AG04450 (cell line): Measurements from ENCODE around the gene CNTNAP5. TPM values are rescaled to one million over a fixed set of nuclear protein-coding genes. Genes with fewer than 3 reads are reported as not detected.

ENCODE experiments used
- CTCF ChIA-PET: fragments of 300-600, 350-600 bp; formaldehyde crosslinking; extraction: SDS; loops from one replicate; lab custom pipeline; 2022; ENCODE audit warnings: antibody characterized with exemption, inconsistent platforms; lab: Charles Lee
- POLR2A ChIA-PET: fragments of 350-600 bp; formaldehyde crosslinking; extraction: SDS; loops from one replicate; lab custom pipeline; 2021; ENCODE audit warnings: antibody characterized with exemption, inconsistent platforms; lab: Yijun Ruan, JAX
- DNase-seq: peaks from one replicate; pipeline ENCODE4 v3.0.0-alpha.2; 2011; ENCODE audit warnings: low read depth, low spot score
- H3K27ac ChIP-seq: one replicate; pipeline ENCODE4 v1.5.1; 2012; ENCODE audit warnings: low read depth, low read length, control low read depth
- H3K27me3 ChIP-seq: one replicate; pipeline ENCODE4 v1.6.0; 2012; ENCODE audit warnings: low read length; ENCODE audit not compliant: control insufficient read depth, insufficient read depth
- H3K4me3 ChIP-seq: 2 replicates; pipeline ENCODE4 v1.5.1; 2011; ENCODE audit warnings: mild to moderate bottlenecking, low read depth, low read length, control low read depth
- H3K9me3 ChIP-seq: 2 replicates; pipeline ENCODE4 v1.5.1; 2012; ENCODE audit warnings: low read length; ENCODE audit not compliant: control insufficient read depth, insufficient read depth
- polyA plus RNA-seq: library from polyadenylated mRNA; depleted of rRNA; stranded (reverse); fragments of >200 nt; gene quantifications from 2 replicates; pipeline ENCODE4 v1.2.3, GENCODE V29; 2011
- small RNA-seq: library from RNA; depleted of rRNA; stranded (forward); fragments of <200 nt; gene quantifications from one replicate; pipeline ENCODE3, GENCODE V24; 2012; ENCODE audit warnings: low read depth; ENCODE audit not compliant: insufficient read length
- TF ChIP-seq, protein P1 (sequence below): IDR thresholded peaks from 2 replicates; pipeline ENCODE4 v1.5.1; 2011; ENCODE audit warnings: low read depth, low read length, control low read depth, inconsistent platforms

The CNTNAP5 gene
- polyA plus RNA-seq, 1 experiment: not detected

DNA sequence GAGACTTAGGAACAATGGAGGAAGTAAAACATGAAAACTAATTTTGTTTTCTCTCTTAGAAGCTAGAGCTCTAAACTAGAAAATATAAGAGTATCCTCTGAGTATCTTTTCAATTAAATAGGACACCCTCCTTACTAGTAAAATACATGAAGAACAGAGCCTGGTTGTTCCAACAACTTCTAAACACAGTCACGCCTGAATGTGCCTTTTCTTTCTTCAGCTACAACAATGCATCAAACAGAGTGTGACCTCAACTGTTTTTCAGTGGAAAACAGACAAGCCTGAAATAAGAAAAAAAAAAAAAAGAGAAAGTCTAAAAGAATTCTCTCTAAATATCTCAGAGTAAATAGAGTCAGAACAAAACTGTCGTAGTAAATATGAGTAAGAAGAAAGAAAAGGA lies 928.8 kb downstream of the CNTNAP5 start:
- POLR2A ChIA-PET: no interaction called here
- Histone ChIP-seq H3K27me3 (no peaks in the 10 kb centered on the region), H3K27ac (no peak overlapping the region), H3K9me3 (0 out of 2 replicates have a peak, but pooled peaks cover 2% of the 10 kb centered on the region), H3K4me3 (no peak overlapping the region)
- DNase-seq: no peak
- TF ChIP-seq, protein P1, sequence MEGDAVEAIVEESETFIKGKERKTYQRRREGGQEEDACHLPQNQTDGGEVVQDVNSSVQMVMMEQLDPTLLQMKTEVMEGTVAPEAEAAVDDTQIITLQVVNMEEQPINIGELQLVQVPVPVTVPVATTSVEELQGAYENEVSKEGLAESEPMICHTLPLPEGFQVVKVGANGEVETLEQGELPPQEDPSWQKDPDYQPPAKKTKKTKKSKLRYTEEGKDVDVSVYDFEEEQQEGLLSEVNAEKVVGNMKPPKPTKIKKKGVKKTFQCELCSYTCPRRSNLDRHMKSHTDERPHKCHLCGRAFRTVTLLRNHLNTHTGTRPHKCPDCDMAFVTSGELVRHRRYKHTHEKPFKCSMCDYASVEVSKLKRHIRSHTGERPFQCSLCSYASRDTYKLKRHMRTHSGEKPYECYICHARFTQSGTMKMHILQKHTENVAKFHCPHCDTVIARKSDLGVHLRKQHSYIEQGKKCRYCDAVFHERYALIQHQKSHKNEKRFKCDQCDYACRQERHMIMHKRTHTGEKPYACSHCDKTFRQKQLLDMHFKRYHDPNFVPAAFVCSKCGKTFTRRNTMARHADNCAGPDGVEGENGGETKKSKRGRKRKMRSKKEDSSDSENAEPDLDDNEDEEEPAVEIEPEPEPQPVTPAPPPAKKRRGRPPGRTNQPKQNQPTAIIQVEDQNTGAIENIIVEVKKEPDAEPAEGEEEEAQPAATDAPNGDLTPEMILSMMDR: no peak
- CTCF ChIA-PET: no interaction called here

DNA sequence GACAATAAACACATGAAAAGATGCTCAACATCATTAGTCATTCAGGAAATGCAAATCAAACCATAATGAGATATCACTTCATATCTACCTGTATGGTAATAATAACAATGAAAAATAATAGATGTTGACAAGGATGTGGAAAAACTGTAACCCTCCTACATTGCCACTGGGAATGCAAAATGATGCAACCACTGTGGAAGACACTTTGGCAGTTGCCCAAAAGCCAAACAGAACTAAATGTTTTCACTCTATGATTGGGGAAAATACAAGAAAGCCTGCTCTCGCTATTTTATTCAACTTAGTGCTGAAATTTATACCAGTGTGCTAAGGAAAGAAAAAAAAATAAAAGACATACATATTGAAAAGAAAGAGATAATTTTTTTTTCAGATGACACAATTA lies 934.5 kb downstream of the CNTNAP5 start:
- TF ChIP-seq, protein P1: no peak
- ChIA-PET CTCF (no interaction called here), POLR2A (no interaction called here)
- no peak for DNase-seq
- peaks cover 8% of the 10 kb centered on the region; the same call in 1 of the 2 replicates for H3K9me3 ChIP-seq
- no peak overlapping the region for H3K4me3 ChIP-seq
- H3K27me3 ChIP-seq: no peaks in the 10 kb centered on the region
- H3K27ac ChIP-seq: no peak overlapping the region

DNA sequence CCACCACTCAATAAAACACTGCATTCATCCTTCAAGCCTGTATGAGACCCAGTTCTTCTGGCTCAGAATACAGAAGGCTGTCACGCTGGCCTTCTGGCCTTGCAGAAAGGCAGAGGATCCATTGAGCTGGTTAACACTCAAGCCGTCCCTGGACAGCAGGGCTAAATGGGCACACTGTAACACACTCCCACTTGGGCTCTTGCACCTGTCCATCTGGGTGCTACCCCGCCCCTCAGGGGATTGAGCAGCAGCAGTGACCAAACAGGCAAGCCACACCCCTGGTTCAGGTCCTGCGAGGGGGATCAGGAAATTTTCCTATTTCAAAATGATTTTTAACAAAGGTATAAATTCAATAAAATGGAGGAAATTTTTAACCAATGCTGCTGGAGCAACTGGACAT lies 936.0 kb downstream of the CNTNAP5 start:
- Histone ChIP-seq H3K27ac (no peak overlapping the region), H3K27me3 (no peaks in the 10 kb centered on the region), H3K9me3 (peaks cover 8% of the 10 kb centered on the region; the same call in 1 of the 2 replicates), H3K4me3 (no peak overlapping the region)
- no peak for DNase-seq
- ChIA-PET POLR2A (no interaction called here), CTCF (no interaction called here)
- TF ChIP-seq, protein P1: no peak

Small RNAs within 50 kb of the gene (small RNA-seq; reads per million reads assigned to genes)
- gene AC019159.1: not detected
- not detected for gene MTND5P22
- gene RNA5SP102: not detected
